K562 (cell line): ENCODE measurements around the gene ZDHHC16. TPM values are rescaled to one million over a fixed set of nuclear protein-coding genes. Genes with fewer than 3 reads are reported as not detected.
A peak's percentile ranks its signal among the peaks of the same experiment; 100 is the strongest.

Experiments
- ASH1L ChIP-seq: fragments of 450-650 bp; IDR thresholded peaks from 2 replicates; pipeline ENCODE4 v1.6.1; 2018; ENCODE audit warnings: borderline replicate concordance, mild to moderate bottlenecking, low read depth; ENCODE audit not compliant: partially characterized antibody
- BCOR ChIP-seq: fragments of 450-650 bp; IDR thresholded peaks from 2 replicates; pipeline ENCODE4 v1.6.1; 2016
- CCAR2 ChIP-seq: fragments of 200-400 bp; formaldehyde crosslinking; IDR thresholded peaks from 2 replicates; pipeline ENCODE4 v1.6.1; 2017; ENCODE audit warnings: mild to moderate bottlenecking, low read depth, low read length
- CREB5 ChIP-seq: fragments of 250-450 bp; sonication (Bioruptor Pico); IDR thresholded peaks from 2 replicates; pipeline ENCODE4 v1.5.0; 2020; ENCODE audit warnings: mild to moderate bottlenecking
- E2F5 ChIP-seq: sonication (generic); formaldehyde crosslinking; IDR thresholded peaks from 2 replicates; pipeline ENCODE4 v1.8.0; 2022; ENCODE audit warnings: mild to moderate bottlenecking, missing genetic modification reagents
- EZH2 ChIP-seq: IDR thresholded peaks from 2 replicates; pipeline ENCODE4 v1.6.1; 2012; ENCODE audit warnings: low read depth, mild to moderate bottlenecking, inconsistent platforms, low read length, borderline replicate concordance
- FOXP1 ChIP-seq: sonication (generic); formaldehyde crosslinking; IDR thresholded peaks from 2 replicates; pipeline ENCODE4 v1.8.0; 2022; ENCODE audit warnings: mild to moderate bottlenecking, missing genetic modification reagents
- GTF2B ChIP-seq: IDR thresholded peaks from 2 replicates; pipeline ENCODE4 v1.6.1; 2011; ENCODE audit not compliant: insufficient read length; ENCODE audit errors: extremely low read depth
- HMBOX1 ChIP-seq: sonication (generic); IDR thresholded peaks from 2 replicates; pipeline ENCODE4 v1.6.1; 2016
- NFE2 ChIP-seq: IDR thresholded peaks from 2 replicates; pipeline ENCODE4 v1.6.1; 2014; ENCODE audit warnings: antibody characterized with exemption, low read depth
- NRF1 ChIP-seq, 2 experiments: fragments of 450-650 bp; IDR thresholded peaks in 1 of 2; conservative IDR thresholded peaks in 1 of 2; 2 replicates each; pipeline ENCODE4 v1.6.1; 2014; ENCODE audit warnings: mild to moderate bottlenecking in 2 of 2
- SMAD3 ChIP-seq: fragments of 450-650 bp; formaldehyde crosslinking; conservative IDR thresholded peaks from 2 replicates; pipeline ENCODE4 v1.4.0; 2020; ENCODE audit warnings: mild to moderate bottlenecking
- STAG1 ChIP-seq: sonication (generic); formaldehyde crosslinking; IDR thresholded peaks from 2 replicates; pipeline ENCODE4 v1.5.0; 2020; ENCODE audit warnings: missing genetic modification reagents, borderline replicate concordance
- TFAP4 ChIP-seq: sonication (generic); formaldehyde crosslinking; IDR thresholded peaks from 2 replicates; pipeline ENCODE4 v1.8.0; 2022; ENCODE audit warnings: missing genetic modification reagents, mild to moderate bottlenecking, moderate library complexity, borderline replicate concordance
- YY1 ChIP-seq, 3 experiments: IDR thresholded peaks; 2 replicates each; pipeline ENCODE4 v1.6.1; 2011; ENCODE audit warnings: low read length in 2 of 3, mild to moderate bottlenecking in 2 of 3, moderate library complexity in 2 of 3, borderline replicate concordance in 1 of 3, control low read depth in 1 of 3, low read depth in 1 of 3; ENCODE audit not compliant: insufficient read depth in 3 of 3, insufficient replicate concordance in 2 of 3, control insufficient read depth in 1 of 3, insufficient read length in 1 of 3; ENCODE audit errors: extremely low read depth in 1 of 3
- ZNF24 ChIP-seq: fragments of 450-650 bp; IDR thresholded peaks from 2 replicates; pipeline ENCODE4 v1.6.1; 2016
- ZNF282 ChIP-seq: sonication (generic); formaldehyde crosslinking; IDR thresholded peaks from 2 replicates; pipeline ENCODE4 v1.8.1; 2023; ENCODE audit warnings: missing genetic modification reagents
- ZZZ3 ChIP-seq: fragments of 450-650 bp; IDR thresholded peaks from 2 replicates; pipeline ENCODE4 v1.6.1; 2016; ENCODE audit warnings: antibody characterized with exemption, mild to moderate bottlenecking, moderate library complexity
- polyA plus RNA-seq, 8 experiments: library from polyadenylated mRNA; depleted of rRNA in 4 of 8; stranded (reverse) in 5 of 8; unstranded in 3 of 8; fragments of >200 nt; fragmentation: Nextera tagmentation in 2 of 8; fragmentation: Illumina TruSeq in 1 of 8; extraction: Ambion mirVana in 2 of 8; extraction: Trizol in 1 of 8; gene quantifications; 2 replicates each; pipeline versions ENCODE4 v1.2.1 to v1.2.3, GENCODE V29; 2011 to 2014; ENCODE audit warnings: inconsistent platforms in 1 of 8, missing spikeins in 1 of 8
- total RNA-seq, 7 experiments: library from RNA; depleted of rRNA in 6 of 7; stranded (reverse); fragments of >200 nt in 6 of 7; fragmentation: Illumina TruSeq in 2 of 7; extraction: Trizol in 2 of 7; gene quantifications; 2 replicates each; pipeline versions ENCODE4 v1.2.1 to v1.2.3, GENCODE V29; 2011 to 2021; ENCODE audit warnings: low replicate concordance in 1 of 7

Gene ZDHHC16
- total and polyA plus RNA-seq, 9 of the 15 experiments (the other 6 are each of a cell fraction or from before 2014, with no cell fraction given) = 12.5 to 33.8 (median 21.3) TPM

GRCh38 chr10:97407211-97407951, 38.6 kb upstream of the ZDHHC16 start (continued):
- TF ChIP-seq SMAD3 (CRISPR knock-in tag) (no peak), CREB5 (CRISPR knock-in tag) (no peak), STAG1 (no peak), HMBOX1 (peak; percentile 83), CCAR2 (no peak), ASH1L (no peak), YY1 (IDR thresholded peaks at IDR 0.05; ENCODE audit: borderline replicate concordance in 1 of 3, control insufficient read depth in 1 of 3, extremely low read depth in 1 of 3, insufficient read depth in 3 of 3, insufficient read length in 1 of 3, insufficient replicate concordance in 2 of 3, low read depth in 1 of 3, low read length in 2 of 3) (peak in 1 of 3 experiments; percentile 43), TFAP4 (peak; percentile 52; the same call in 1 of the 2 replicates), NFE2 (no peak), EZH2 (no peak), NRF1 (conservative IDR thresholded peaks at IDR 0.05 in 1 of 2, IDR thresholded peaks at IDR 0.05 in 1 of 2) (peak in 1 of 2 experiments; percentile 49; a peak in 1 of 4 replicates), E2F5 (CRISPR knock-in tag) (no peak), FOXP1 (CRISPR knock-in tag) (no peak), ZZZ3 (no peak), ZNF282 (CRISPR knock-in tag) (no peak), BCOR (peak; percentile 99), ZNF24 (peak; percentile 13; the same call in 1 of the 2 replicates), GTF2B (no peak)
